CD4-positive, alpha-beta T cell treated with Interleukin-21 for 1 hour (primary cell): ENCODE measurements around the gene TMEM178A.

ENCODE experiments used
- DNase-seq: peaks from one replicate; pipeline ENCODE4 v3.0.0-alpha.2; 2020

Gene TMEM178A

GRCh38 chr2:39762448-39762847 is 96.7 kb downstream of the TMEM178A start:
- no peak for DNase-seq
